WTC11 (cell line): Measurements from ENCODE around the gene TMEM164. TPM values are rescaled to one million over a fixed set of nuclear protein-coding genes. Genes with fewer than 3 reads are reported as not detected.

Experiments
- ATAC-seq: fragments of 200-7000 bp; cut with Tn5 transposase; 2 replicates; pipeline ENCODE4 v1.10.0; 2021; ENCODE audit warnings: mild to moderate bottlenecking, moderate library complexity
- CTCF ChIA-PET: fragments of 300-600 bp; sonication (Branson Sonifier 250); formaldehyde crosslinking; loops from one replicate; lab custom pipeline; 2021; ENCODE audit warnings: antibody characterized with exemption; lab: Charles Lee
- POLR2A ChIA-PET: fragments of 350-600 bp; sonication (Branson Sonifier 250); formaldehyde crosslinking; loops from one replicate; lab custom pipeline; 2021; ENCODE audit warnings: antibody characterized with exemption; lab: Charles Lee
- DNase-seq: peaks from one replicate; pipeline ENCODE4 v3.0.0; 2021; ENCODE audit warnings: low spot score
- H3K27ac Mint-ChIP-seq: 2 replicates; pipeline ENCODE4 v1.8.0; 2021; ENCODE audit warnings: mixed read lengths
- H3K27me3 Mint-ChIP-seq: 2 replicates; pipeline ENCODE4 v1.8.0; 2021; ENCODE audit warnings: low read depth, mild to moderate bottlenecking, moderate library complexity, mixed read lengths
- H3K36me3 Mint-ChIP-seq: 2 replicates; pipeline ENCODE4 v1.8.0; 2021; ENCODE audit warnings: mixed read lengths
- H3K4me1 Mint-ChIP-seq: 2 replicates; pipeline ENCODE4 v1.8.0; 2022; ENCODE audit warnings: mixed read lengths
- H3K4me3 Mint-ChIP-seq: 2 replicates; pipeline ENCODE4 v1.8.0; 2021; ENCODE audit warnings: mild to moderate bottlenecking, moderate library complexity, mixed read lengths
- H3K9me3 Mint-ChIP-seq: 2 replicates; pipeline ENCODE4 v1.8.0; 2021; ENCODE audit warnings: mixed read lengths
- AR ChIP-seq: fragments of 250-450 bp; sonication (Bioruptor Pico); IDR thresholded peaks from 2 replicates; pipeline ENCODE4 v1.9.0; 2021; ENCODE audit warnings: mild to moderate bottlenecking
- ERG ChIP-seq: fragments of 250-450 bp; sonication (Bioruptor Pico); IDR thresholded peaks from 2 replicates; pipeline ENCODE4 v1.8.0; 2021; ENCODE audit warnings: mild to moderate bottlenecking
- HMGA2 ChIP-seq: fragments of 250-450 bp; sonication (Bioruptor Pico); IDR thresholded peaks from 2 replicates; pipeline ENCODE4 v1.4.0; 2021; ENCODE audit warnings: mild to moderate bottlenecking, moderate library complexity
- JAZF1 ChIP-seq: fragments of 250-450 bp; sonication (Bioruptor Pico); IDR thresholded peaks from 2 replicates; pipeline ENCODE4 v1.9.0; 2021; ENCODE audit warnings: moderate library complexity, mild to moderate bottlenecking, inconsistent platforms
- NFYB ChIP-seq: sonication (generic); formaldehyde crosslinking; conservative IDR thresholded peaks from 2 replicates; pipeline ENCODE4 v1.8.0; 2022; ENCODE audit warnings: low read depth, missing genetic modification reagents
- PRRX2 ChIP-seq: fragments of 250-450 bp; sonication (Bioruptor Pico); IDR thresholded peaks from 2 replicates; pipeline ENCODE4 v1.8.0; 2021; ENCODE audit warnings: mild to moderate bottlenecking
- RELA ChIP-seq: sonication (generic); formaldehyde crosslinking; IDR thresholded peaks from 2 replicates; pipeline ENCODE4 v1.8.1; 2022; ENCODE audit warnings: missing genetic modification reagents, mild to moderate bottlenecking, borderline replicate concordance
- SOX15 ChIP-seq: fragments of 250-450 bp; sonication (Bioruptor Pico); IDR thresholded peaks from 2 replicates; pipeline ENCODE4 v1.9.0; 2021; ENCODE audit warnings: mild to moderate bottlenecking
- SP1 ChIP-seq: sonication (generic); formaldehyde crosslinking; conservative IDR thresholded peaks from 2 replicates; pipeline ENCODE4 v1.8.1; 2022; ENCODE audit warnings: missing genetic modification reagents
- STAT6 ChIP-seq: sonication (generic); formaldehyde crosslinking; conservative IDR thresholded peaks from 2 replicates; pipeline ENCODE4 v1.8.1; 2023; ENCODE audit warnings: mild to moderate bottlenecking, low read depth, missing genetic modification reagents, moderate library complexity
- ZNF232 ChIP-seq: sonication (generic); formaldehyde crosslinking; IDR thresholded peaks from 2 replicates; pipeline ENCODE4 v1.8.0; 2022; ENCODE audit warnings: mild to moderate bottlenecking, missing genetic modification reagents
- ZNF263 ChIP-seq: sonication (generic); formaldehyde crosslinking; IDR thresholded peaks from 2 replicates; pipeline ENCODE4 v1.8.1; 2022; ENCODE audit warnings: low read depth, mild to moderate bottlenecking, moderate library complexity, missing genetic modification reagents
- ZNF425 ChIP-seq: fragments of 250-450 bp; sonication (Bioruptor Pico); conservative IDR thresholded peaks from 2 replicates; pipeline ENCODE4 v1.9.0; 2021; ENCODE audit warnings: mild to moderate bottlenecking
- ZNF512 ChIP-seq: sonication (generic); formaldehyde crosslinking; IDR thresholded peaks from 2 replicates; pipeline ENCODE4 v1.8.1; 2022; ENCODE audit warnings: missing genetic modification reagents, borderline replicate concordance
- ZNF671 ChIP-seq: fragments of 250-450 bp; sonication (Bioruptor Pico); IDR thresholded peaks from 2 replicates; pipeline ENCODE4 v1.8.0; 2021; ENCODE audit warnings: mild to moderate bottlenecking
- total RNA-seq: library from RNA; stranded (reverse); gene quantifications from 3 replicates; pipeline ENCODE4 v1.2.3, GENCODE V29; 2021

Gene TMEM164
- total RNA-seq, 1 experiment from 2014 or later, result 16.0 TPM

GRCh38 chrX:109992203-109992602 is 10.7 kb upstream of the TMEM164 start (continued):
- TF ChIP-seq AR (no peak), RELA (CRISPR knock-in tag) (no peak), ERG (CRISPR knock-in tag) (no peak), HMGA2 (CRISPR knock-in tag) (no peak), SP1 (CRISPR knock-in tag) (no peak), NFYB (no peak), SOX15 (no peak)

- Mint-ChIP-seq H3K4me1 (peaks cover 4% of the 10 kb centered on the region), H3K9me3 (no peaks in the 10 kb centered on the region), H3K27me3 (peaks cover 3% of the 10 kb centered on the region; the same call in 1 of the 2 replicates), H3K27ac (no peak overlapping the region), H3K4me3 (no peak overlapping the region), H3K36me3 (no peaks in the 10 kb centered on the region)
- ChIA-PET CTCF (no interaction called here), POLR2A (interaction anchor here (0.7 kb wide), 1 partner anchor 40 kb away, joined by 3 read pairs; no protein-coding TSS in a partner anchor)
- TF ChIP-seq PRRX2 (CRISPR knock-in tag) (no peak), ZNF263 (CRISPR knock-in tag) (no peak), ZNF512 (no peak), ZNF232 (CRISPR knock-in tag) (no peak), ZNF671 (CRISPR knock-in tag) (no peak), STAT6 (CRISPR knock-in tag) (no peak), ZNF425 (CRISPR knock-in tag) (no peak), JAZF1 (no peak)
- ATAC-seq (no peak), DNase-seq (no peak)
Measured at GRCh38 chrX:109995155-109995554, 7.8 kb upstream of the TMEM164 start.
